Fibroblast of mammary gland (primary cell): ENCODE data around the gene KIAA1958.

Experiments
- DNase-seq: peaks from one replicate; pipeline ENCODE4 v3.0.0-alpha.2; 2010; ENCODE audit warnings: low read depth
- H3K4me3 ChIP-seq: 2 replicates; pipeline ENCODE4 v1.5.1; 2011; ENCODE audit warnings: low read depth, mild to moderate bottlenecking, low read length, moderate library complexity; ENCODE audit not compliant: control insufficient read depth
- CTCF ChIP-seq: conservative IDR thresholded peaks from 2 replicates; pipeline ENCODE4 v1.5.1; 2011; ENCODE audit warnings: low read depth, low read length, inconsistent platforms; ENCODE audit not compliant: control insufficient read depth, insufficient read depth

The KIAA1958 gene

GRCh38 chr9:112445196-112445595 is 41.4 kb upstream of the KIAA1958 start:
- no peak for TF ChIP-seq CTCF
- no peak for DNase-seq
- no peak overlapping the region for H3K4me3 ChIP-seq

GRCh38 chr9:112446080-112446479 is 40.5 kb upstream of the KIAA1958 start:
- H3K4me3 ChIP-seq: no peak overlapping the region
- no peak for TF ChIP-seq CTCF

GRCh38 chr9:112446526-112446925 is 40.1 kb upstream of the KIAA1958 start:
- DNase-seq: no peak
- TF ChIP-seq CTCF: no peak
- H3K4me3 ChIP-seq: no peak overlapping the region

More at GRCh38 chr9:112446080-112446479, 40.5 kb upstream of the KIAA1958 start:
- DNase-seq: no peak

- no peak for TF ChIP-seq CTCF
- DNase-seq: peak; percentile 69
- H3K4me3 ChIP-seq: no peak overlapping the region
These were observed 39.3 kb upstream of the KIAA1958 start for GRCh38 chr9:112447283-112447761.

- DNase-seq: no peak
- TF ChIP-seq CTCF: no peak
- no peak overlapping the region for H3K4me3 ChIP-seq
These were observed 23.8 kb upstream of the KIAA1958 start for GRCh38 chr9:112462855-112463254.

GRCh38 chr9:112465352-112465751 is 21.3 kb upstream of the KIAA1958 start:
- no peak overlapping the region for H3K4me3 ChIP-seq
- no peak for DNase-seq
- no peak for TF ChIP-seq CTCF

- no peak overlapping the region for H3K4me3 ChIP-seq
- DNase-seq: no peak
- TF ChIP-seq CTCF: no peak
These were observed 13.6 kb upstream of the KIAA1958 start for GRCh38 chr9:112472996-112473395.
